DMS 273 (cell line): Measurements from ENCODE around the gene IGSF8.

ENCODE experiments used
- DNase-seq: peaks from one replicate; lab custom pipeline; 2025; ENCODE audit not compliant: unreplicated experiment; lab: John Stamatoyannopoulos, UW

The IGSF8 gene

GRCh38 chr1:160107512-160107911, 9.1 kb upstream of the IGSF8 start:
- DNase-seq = no peak

DNA sequence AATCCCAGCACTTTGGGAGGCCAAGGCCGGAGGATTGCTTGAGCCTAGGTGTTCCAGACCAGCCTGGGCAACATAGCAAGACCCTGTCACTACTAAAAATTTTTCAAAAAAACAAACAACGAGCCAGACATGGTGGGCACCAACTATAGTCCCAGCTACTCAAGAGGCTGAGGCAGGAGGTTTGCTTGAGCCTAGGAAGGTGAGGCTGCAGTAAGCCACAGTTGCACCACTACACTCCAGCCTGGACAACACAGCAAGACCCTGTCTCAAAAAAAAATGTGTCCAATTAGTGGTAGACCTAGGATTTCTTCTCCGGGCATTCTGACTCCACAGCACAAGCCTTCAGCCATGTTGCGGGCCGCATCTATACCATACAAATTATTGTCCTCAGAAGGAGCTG, 6.7 kb upstream of the IGSF8 start:
- no peak for DNase-seq

DNA sequence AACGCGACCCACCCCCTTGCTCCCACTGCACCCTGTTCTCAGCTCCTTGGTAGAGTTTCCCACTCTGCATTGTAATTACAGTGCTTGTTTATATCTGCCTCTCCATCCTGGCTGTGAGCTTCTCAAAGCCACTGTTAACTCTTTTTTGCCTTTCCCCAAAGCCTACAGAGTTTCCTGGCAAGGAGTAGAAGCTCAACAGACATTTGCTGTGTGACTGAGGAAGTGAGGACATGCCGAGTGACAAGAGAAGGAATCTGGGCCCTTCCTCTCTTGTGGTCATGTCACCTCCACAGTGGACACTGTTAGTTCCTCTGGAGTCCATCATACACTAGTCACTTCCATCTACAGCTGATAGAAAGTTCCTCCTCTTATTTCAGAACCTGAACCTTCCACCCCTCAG, 6.1 kb upstream of the IGSF8 start:
- DNase-seq = no peak

DNA sequence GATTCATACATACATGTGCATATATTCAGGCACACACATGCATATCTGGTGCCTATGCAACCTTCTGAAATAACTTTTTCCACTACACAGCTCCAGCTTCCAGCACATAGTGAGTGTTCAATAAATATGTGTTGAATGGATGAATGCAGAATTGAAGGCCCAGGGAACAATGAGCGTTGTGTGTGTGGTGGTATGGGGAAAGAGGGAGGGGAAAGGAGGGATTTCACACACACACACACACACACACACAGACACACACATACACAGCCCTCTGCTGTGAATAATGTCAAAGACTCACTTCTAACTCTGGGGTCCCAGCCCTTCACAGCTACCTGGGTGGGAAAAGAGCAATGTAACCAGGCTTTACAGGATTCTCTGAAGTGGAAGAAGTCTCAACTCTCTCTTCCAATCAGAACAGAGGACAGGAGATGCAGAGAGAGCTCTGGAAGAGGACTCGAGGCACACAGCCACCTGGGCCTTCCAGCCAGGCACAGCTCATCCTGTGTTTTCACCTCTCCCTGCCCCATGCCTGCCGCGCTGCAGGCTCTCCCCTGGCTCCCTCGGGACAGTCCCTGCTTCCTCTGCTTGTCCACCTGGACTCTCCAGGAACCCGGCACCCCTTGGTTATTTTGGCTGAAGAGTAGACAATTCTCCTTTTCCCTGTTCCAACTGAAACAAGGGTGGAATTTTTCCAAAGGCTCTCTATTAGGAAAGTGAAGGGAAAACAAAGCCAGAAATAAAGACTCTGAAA, 5.4 kb upstream of the IGSF8 start:
- no peak for DNase-seq

DNA sequence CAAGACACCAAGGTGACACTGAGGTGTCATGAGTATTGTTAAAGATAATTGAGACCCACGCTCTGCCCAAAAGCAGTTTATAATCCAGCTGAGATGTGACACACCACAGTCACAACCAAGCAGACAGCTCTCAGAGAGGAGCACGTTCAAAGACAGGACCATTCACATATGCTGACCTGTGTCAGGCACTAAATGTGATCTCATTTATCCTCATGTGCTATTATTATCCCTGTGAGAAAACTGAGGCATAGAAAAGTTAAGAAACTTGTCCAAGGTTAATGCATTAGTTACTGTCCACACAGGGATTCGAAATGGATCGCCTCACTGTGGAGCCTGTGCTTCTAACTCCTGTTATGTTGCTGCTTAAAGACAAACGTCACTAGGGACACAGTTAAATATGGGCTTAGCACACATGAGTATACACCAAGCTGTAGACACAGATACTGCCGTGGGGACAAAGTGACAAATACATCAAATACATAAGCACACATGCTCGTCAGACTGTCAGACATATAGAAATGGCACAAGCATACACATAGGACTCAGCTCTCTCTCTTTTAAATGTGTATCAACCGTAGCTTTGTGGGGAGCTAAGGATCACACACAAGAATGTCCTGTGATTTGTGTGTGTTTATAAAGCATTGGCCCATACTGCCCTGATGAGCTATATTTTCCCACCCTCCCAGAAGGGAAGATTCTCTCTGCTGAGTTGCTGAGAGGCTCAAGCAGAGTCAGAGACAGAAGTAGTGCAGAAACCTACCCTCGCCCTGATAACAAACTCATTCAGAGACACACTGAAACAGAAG, 3.5 kb upstream of the IGSF8 start:
- no peak for DNase-seq

DNA sequence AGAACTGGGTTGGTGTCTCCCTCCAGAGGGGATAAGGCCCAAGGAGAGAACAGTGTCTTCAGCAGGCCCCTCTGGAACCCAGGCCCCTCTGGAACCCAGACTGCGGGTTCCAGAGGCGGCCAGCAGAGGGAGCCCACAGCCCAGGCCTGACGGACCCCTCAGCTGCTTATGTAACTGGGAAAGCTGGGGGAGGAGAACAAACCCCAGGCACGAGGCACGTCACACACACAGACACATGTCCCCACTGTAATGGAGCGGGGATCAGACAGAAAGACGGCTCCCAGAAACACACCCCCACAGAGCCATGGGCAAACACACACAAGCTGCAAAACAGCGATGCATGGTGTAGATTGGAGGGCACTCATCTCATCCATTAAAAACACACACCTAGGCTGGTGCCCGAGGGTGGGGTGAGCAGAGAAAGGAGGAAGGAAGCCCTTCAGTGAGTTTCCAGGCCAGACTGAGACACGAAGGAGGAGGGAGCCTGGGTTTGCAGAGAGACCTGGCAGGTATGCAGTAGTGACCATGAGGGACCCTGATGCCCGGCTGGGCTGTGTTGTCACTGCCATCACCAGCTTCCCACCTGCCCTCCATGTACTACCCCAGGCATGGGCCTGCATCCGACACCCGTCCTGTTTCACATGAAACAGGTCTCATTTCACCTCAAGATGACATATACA, 2.8 kb upstream of the IGSF8 start:
- peak; percentile 92 for DNase-seq

DNA sequence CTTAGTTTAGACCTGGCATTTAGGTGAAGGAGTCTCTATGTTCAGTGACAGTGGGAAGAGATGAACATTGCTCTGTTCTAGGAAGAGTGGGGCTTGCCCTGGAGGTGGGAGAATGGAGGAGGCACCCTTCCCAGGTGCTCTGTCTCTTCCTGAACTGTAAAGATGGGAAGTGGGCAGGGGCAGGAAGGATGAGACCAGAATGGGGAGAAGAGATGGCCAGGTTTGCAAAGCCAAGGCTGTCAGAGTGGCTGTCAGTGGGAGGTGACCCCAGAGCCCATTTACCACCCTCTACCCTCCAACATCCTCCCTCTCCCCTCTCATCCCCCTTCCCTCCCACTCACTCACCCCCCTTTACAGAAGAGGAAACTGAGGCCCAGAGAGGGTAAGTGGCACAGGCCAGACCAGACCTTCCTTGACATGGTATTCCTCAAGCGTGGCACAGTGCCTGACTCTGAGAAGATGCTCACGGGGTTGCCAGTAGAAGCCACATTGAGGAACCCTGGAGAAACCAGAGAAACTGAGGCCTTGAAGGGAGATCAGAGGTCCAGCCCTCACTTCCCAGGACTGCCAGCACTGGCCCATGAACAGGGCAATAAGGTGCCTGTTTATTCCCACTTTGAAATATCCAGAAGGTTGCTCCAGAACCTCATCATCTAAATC, 1.4 kb upstream of the IGSF8 start:
- DNase-seq = no peak

DNA sequence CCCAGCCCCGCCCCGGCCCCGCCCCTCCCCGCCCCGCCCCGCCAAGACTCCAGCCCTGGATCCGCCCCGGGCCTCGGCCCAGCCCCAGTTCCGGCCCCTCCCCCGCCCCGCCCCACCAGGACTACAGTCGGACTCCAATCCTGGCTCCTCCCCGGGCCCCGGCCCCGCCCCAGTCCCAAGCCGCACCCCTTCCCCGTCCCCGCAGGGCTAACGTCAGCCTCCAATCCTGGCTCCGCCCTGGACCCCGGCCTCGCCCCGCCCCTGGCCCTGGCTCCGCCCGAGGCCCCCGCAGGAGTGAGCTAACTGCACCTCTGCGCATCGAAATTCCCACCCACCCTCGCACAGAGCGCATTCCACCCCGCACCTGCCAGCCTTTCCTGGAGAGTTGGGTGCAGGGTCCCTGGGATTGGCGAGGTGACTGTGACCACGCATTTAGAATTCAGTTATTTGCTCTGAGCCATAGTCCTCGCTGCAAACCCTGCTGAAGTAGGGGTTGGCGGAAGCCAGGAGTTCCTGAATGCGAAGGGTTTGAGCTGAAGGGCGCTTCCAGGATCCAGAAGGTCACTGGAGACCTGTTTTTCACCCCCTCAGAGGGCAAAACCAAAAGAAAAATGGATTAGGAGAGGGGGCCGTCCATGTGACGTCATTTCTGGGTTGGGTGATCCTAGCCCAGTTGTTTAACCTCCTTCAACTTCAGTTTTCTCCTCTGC, 588 bp upstream of the IGSF8 start:
- peak; percentile 97 for DNase-seq

DNA sequence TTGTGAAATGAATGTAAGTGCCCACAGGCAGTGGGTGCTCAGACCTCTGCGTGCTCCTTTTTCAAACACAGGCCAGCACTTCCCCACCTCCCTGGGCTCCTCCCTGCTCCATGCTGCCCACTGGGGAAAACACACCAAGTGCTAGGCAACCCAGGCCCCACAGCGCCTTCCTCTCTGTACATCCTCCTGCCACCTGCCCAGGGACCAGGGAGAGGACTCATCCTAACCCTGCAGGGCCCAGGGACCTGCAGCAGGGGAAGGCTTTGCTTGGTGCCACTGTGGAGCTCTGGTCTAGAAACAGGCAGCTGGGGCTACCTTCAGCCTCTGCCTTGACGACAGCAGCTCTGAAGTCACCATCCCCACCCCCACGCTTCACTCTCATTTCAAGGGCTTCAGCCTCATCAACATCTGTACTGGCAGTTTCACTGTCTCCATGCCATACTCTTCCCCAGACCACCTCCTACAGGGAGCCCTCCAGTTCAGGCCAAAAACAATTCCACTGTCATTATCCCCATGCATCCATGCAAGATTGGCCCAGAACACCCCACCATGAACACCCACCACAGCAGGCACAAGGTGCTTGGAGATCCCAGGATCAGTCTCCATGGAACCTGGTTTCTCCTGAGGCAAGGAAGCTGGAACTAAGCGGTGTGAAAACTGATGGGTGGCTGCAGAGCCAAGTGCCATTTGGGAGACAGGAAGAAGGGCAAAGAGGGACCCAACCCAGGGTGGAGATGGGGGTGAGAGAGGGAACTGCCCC, 1.1 kb downstream of the IGSF8 start:
- no peak for DNase-seq

GRCh38 chr1:160096274-160097116, 1.9 kb downstream of the IGSF8 start:
- no peak for DNase-seq

DNA sequence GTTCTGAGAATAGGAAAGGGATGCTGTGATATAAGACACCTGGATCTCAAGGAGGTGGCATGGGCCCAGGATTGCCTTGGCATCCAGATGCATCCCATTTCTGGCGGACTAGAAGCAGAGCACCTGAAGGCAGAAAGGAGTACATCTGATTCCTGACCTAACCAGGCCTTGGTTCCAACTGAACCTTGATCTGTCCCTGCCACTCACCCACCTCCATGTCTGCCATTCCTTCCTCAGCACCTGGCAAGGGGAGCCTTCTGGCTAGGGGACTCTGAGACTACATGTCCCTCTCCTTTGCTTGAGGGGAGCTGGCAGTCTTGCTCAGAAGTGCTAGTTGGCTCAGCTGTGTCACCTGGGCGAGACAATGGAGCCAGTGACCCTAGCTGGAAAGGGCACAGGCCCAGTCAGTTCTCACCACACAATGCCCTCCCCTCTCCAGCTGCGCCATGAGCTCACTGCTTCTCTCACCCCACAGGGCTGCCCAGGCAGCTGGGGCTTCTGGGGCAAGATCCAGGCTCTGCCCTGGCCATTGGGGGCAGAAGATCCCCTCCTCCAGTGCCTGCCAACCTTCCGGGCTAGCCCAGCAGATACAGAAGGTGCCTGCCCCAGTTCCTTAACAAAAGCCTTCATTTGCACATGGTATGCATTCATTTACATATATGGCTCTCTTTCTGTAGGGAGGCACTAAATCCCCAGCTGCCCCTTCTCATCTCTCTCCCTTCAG, 2.9 kb downstream of the IGSF8 start:
- DNase-seq = no peak

GRCh38 chr1:160094806-160095205, 3.6 kb downstream of the IGSF8 start:
- no peak for DNase-seq

- DNase-seq = no peak
These were observed 4.2 kb downstream of the IGSF8 start for GRCh38 chr1:160094291-160094625.

GRCh38 chr1:160093624-160094290, 4.7 kb downstream of the IGSF8 start:
- DNase-seq = no peak

- DNase-seq = no peak
These were observed 5.4 kb downstream of the IGSF8 start for GRCh38 chr1:160093069-160093395.

GRCh38 chr1:160092366-160093068, 5.9 kb downstream of the IGSF8 start:
- DNase-seq = no peak

DNA sequence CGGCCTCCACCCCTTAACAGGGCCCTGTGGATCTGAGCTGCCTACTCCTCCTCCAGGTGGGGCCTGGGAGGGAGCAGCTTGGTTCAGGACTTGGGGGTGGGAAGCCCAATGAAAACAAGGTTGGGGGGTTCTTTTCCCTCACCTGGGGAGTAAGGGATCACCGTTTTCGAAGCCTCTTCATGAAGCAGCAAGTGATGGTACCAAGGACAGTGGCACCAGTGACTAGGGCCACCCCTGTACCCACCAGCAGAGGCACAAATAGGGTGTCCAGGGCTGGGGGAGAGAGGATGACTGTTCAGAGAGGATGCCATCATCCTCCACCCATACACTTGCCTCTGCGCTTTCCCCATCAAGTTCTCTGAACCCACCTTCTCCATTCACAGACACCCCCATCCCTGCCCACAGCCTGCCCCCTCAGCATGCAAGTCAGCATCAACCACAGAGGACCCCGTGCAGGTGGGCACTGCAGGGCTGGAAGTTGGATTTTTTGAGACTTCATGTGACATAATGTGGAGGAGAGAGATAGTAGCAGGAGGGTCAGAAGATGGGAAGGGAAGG, 6.7 kb downstream of the IGSF8 start:
- DNase-seq = no peak
